H1 (cell line): ENCODE results near the gene LARP6. TPM values are rescaled to one million over a fixed set of nuclear protein-coding genes. Genes with fewer than 3 reads are reported as not detected.

Source experiments
- CTCF ChIA-PET: fragments of 300-600 bp; sonication (Branson Sonifier 250); formaldehyde crosslinking; loops from one replicate; lab custom pipeline; 2021; ENCODE audit not compliant: partially characterized antibody; lab: Charles Lee
- POLR2A ChIA-PET: fragments of 300-600 bp; sonication (Branson Sonifier 250); formaldehyde crosslinking; loops from one replicate; lab custom pipeline; 2021; ENCODE audit warnings: inconsistent platforms; ENCODE audit not compliant: partially characterized antibody; lab: Charles Lee
- DNase-seq, 2 experiments: peaks; one replicate each; pipeline versions ENCODE4 v3.0.0 to v3.0.0-alpha.2; 2010 to 2022; ENCODE audit warnings: low spot score in 2 of 2, low read depth in 1 of 2, mixed read lengths in 1 of 2
- FAIRE-seq: peaks from 2 replicates; lab custom pipeline; 2011; peaks lifted over from hg19 to GRCh38; lab: Jason Lieb, UNC
- H2AFZ ChIP-seq: 2 replicates; pipeline ENCODE4 v1.8.1; 2012; ENCODE audit warnings: low read length, inconsistent platforms
- H2AK5ac ChIP-seq: 2 replicates; pipeline ENCODE4 v1.6.1; 2013; ENCODE audit warnings: low read depth, low read length
- H2BK120ac ChIP-seq: replicated peaks from 2 replicates; pipeline ENCODE3; 2013; ENCODE audit warnings: low read depth, low read length, inconsistent platforms
- H2BK12ac ChIP-seq: 2 replicates; pipeline ENCODE4 v1.6.1; 2013; ENCODE audit warnings: low read depth, low read length
- H2BK15ac ChIP-seq: 2 replicates; pipeline ENCODE4 v1.6.1; 2013; ENCODE audit warnings: low read length
- H2BK20ac ChIP-seq: 2 replicates; pipeline ENCODE4 v1.6.1; 2013; ENCODE audit warnings: low read length
- H2BK5ac ChIP-seq: 2 replicates; pipeline ENCODE4 v1.6.1; 2013; ENCODE audit warnings: low read depth, low read length
- H3K14ac ChIP-seq: 2 replicates; pipeline ENCODE4 v1.6.1; 2013; ENCODE audit warnings: inconsistent platforms; ENCODE audit not compliant: insufficient read length
- H3K18ac ChIP-seq: 2 replicates; pipeline ENCODE4 v1.6.1; 2013; ENCODE audit warnings: low read length; ENCODE audit errors: extremely low read depth
- H3K23ac ChIP-seq: 2 replicates; pipeline ENCODE4 v1.6.1; 2013; ENCODE audit warnings: inconsistent platforms; ENCODE audit not compliant: insufficient read length
- H3K23me2 ChIP-seq: 2 replicates; pipeline ENCODE4 v1.6.1; 2013; ENCODE audit warnings: low read depth, low read length
- H3K27ac ChIP-seq: 2 replicates; pipeline ENCODE4 v1.6.1; 2011; ENCODE audit warnings: low read depth, low read length, inconsistent platforms
- H3K27me3 ChIP-seq, 4 experiments: replicated peaks in 1 of 4; 1 replicate in 1 of 4; 2 replicates in 3 of 4; pipeline versions ENCODE4 v1.6.1 to v1.8.1; 2011 to 2013; ENCODE audit warnings: low read length in 3 of 4, mild to moderate bottlenecking in 3 of 4, inconsistent platforms in 2 of 4, mixed read lengths in 2 of 4, moderate library complexity in 1 of 4; ENCODE audit not compliant: control insufficient read depth in 3 of 4, insufficient read depth in 3 of 4; ENCODE audit errors: extremely low read depth in 1 of 4
- H3K36me3 ChIP-seq, 4 experiments: 2 replicates each; pipeline versions ENCODE4 v1.6.1 to v1.8.1; 2011 to 2013; ENCODE audit warnings: mild to moderate bottlenecking in 4 of 4, low read length in 3 of 4, moderate library complexity in 2 of 4, control low read depth in 1 of 4, inconsistent platforms in 1 of 4; ENCODE audit not compliant: insufficient read depth in 4 of 4, control insufficient read depth in 2 of 4
- H3K4ac ChIP-seq: replicated peaks from 2 replicates; pipeline ENCODE3; 2013; ENCODE audit warnings: low read length, low read depth, mixed read lengths, inconsistent platforms; ENCODE audit not compliant: insufficient read length
- H3K4me1 ChIP-seq, 4 experiments: replicated peaks in 1 of 4; 1 replicate in 1 of 4; 2 replicates in 3 of 4; pipeline versions ENCODE4 v1.6.1 to v1.8.1; 2011 to 2013; ENCODE audit warnings: low read length in 3 of 4, inconsistent platforms in 2 of 4, mixed read lengths in 1 of 4; ENCODE audit not compliant: insufficient read depth in 4 of 4, control insufficient read depth in 3 of 4
- H3K4me2 ChIP-seq, 2 experiments: 2 replicates each; pipeline versions ENCODE4 v1.6.1 to v1.8.1; 2011 to 2013; ENCODE audit warnings: low read depth in 2 of 2, low read length in 2 of 2, control low read depth in 1 of 2, inconsistent platforms in 1 of 2, mild to moderate bottlenecking in 1 of 2; ENCODE audit not compliant: insufficient read depth in 1 of 2
- H3K4me3 ChIP-seq, 4 experiments: fragments of 200-600, 300-600 bp in 1 of 4; sonication (generic), shearing (Covaris generic), sonication (Bioruptor Twin) in 1 of 4; 2 replicates each; pipeline versions ENCODE4 v1.5.1 to v1.8.1; 2011 to 2016; ENCODE audit warnings: low read length in 4 of 4, low read depth in 3 of 4, control low read depth in 2 of 4, inconsistent platforms in 2 of 4, mild to moderate bottlenecking in 2 of 4, mixed read lengths in 1 of 4, moderate library complexity in 1 of 4; ENCODE audit not compliant: insufficient read depth in 2 of 4; ENCODE audit errors: extremely low read depth in 1 of 4
- H3K56ac ChIP-seq: replicated peaks from 2 replicates; pipeline ENCODE3; 2013; ENCODE audit warnings: low read depth, mild to moderate bottlenecking, mixed read lengths, low read length, inconsistent platforms; ENCODE audit not compliant: insufficient read length
- H3K79me1 ChIP-seq: 2 replicates; pipeline ENCODE4 v1.6.1; 2013; ENCODE audit warnings: low read depth, low read length, control low read depth
- H3K79me2 ChIP-seq, 2 experiments: 2 replicates each; pipeline versions ENCODE4 v1.6.1 to v1.8.1; 2012 to 2013; ENCODE audit warnings: low read length in 2 of 2, mild to moderate bottlenecking in 2 of 2, inconsistent platforms in 1 of 2; ENCODE audit not compliant: insufficient read depth in 2 of 2, control insufficient read depth in 1 of 2
- H3K9ac ChIP-seq, 4 experiments: replicated peaks in 1 of 4; 1 replicate in 1 of 4; 2 replicates in 3 of 4; pipeline versions ENCODE4 v1.6.1 to v1.8.1; 2011 to 2013; ENCODE audit warnings: low read depth in 3 of 4, low read length in 3 of 4, control low read depth in 2 of 4, mild to moderate bottlenecking in 2 of 4, moderate library complexity in 2 of 4, inconsistent platforms in 1 of 4; ENCODE audit errors: extremely low read depth in 1 of 4
- H3K9me3 ChIP-seq, 2 experiments: 2 replicates each; pipeline versions ENCODE4 v1.6.1 to v1.8.1; 2012 to 2013; ENCODE audit warnings: mild to moderate bottlenecking in 2 of 2, moderate library complexity in 2 of 2, control low read depth in 1 of 2, inconsistent platforms in 1 of 2, low read depth in 1 of 2, low read length in 1 of 2, mixed read lengths in 1 of 2; ENCODE audit not compliant: insufficient read depth in 2 of 2
- H4K20me1 ChIP-seq, 2 experiments: replicated peaks in 1 of 2; 2 replicates each; pipeline versions ENCODE3 to v1.8.1; 2011 to 2013; ENCODE audit warnings: inconsistent platforms in 2 of 2, low read length in 2 of 2, mild to moderate bottlenecking in 1 of 2; ENCODE audit not compliant: insufficient read depth in 2 of 2, control insufficient read depth in 1 of 2
- H4K5ac ChIP-seq: 2 replicates; pipeline ENCODE4 v1.6.1; 2013; ENCODE audit warnings: low read length, low read depth, mixed read lengths, inconsistent platforms; ENCODE audit not compliant: insufficient read length
- H4K8ac ChIP-seq: 2 replicates; pipeline ENCODE4 v1.8.0; 2013; ENCODE audit warnings: mild to moderate bottlenecking, moderate library complexity, low read length, inconsistent platforms; ENCODE audit not compliant: insufficient read depth; ENCODE audit errors: extremely low read depth
- H4K91ac ChIP-seq: replicated peaks from 2 replicates; pipeline ENCODE3; 2013; ENCODE audit warnings: low read length, mixed read lengths, inconsistent platforms; ENCODE audit not compliant: insufficient read length
- BACH1 ChIP-seq: IDR thresholded peaks from 2 replicates; pipeline ENCODE4 v1.6.1; 2012; ENCODE audit warnings: low read length, improper control_type of control experiment
- EGR1 ChIP-seq: IDR thresholded peaks from 2 replicates; pipeline ENCODE4 v1.6.1; 2011; ENCODE audit warnings: low read depth, low read length, borderline replicate concordance
- JUN ChIP-seq: IDR thresholded peaks from 2 replicates; pipeline ENCODE4 v1.6.1; 2011; ENCODE audit warnings: low read depth, mild to moderate bottlenecking, improper control_type of control experiment, low read length
- WGBS, 2 experiments: shearing (Covaris generic) in 1 of 2; methylation state at CpG; one replicate each; pipeline versions ENCODE4 v1.1.6 to v1.1.7; 2013 to 2015; ENCODE audit warnings: low lambda C conversion rate in 2 of 2, mixed read lengths in 2 of 2, inconsistent platforms in 1 of 2, low coverage in 1 of 2, missing lambda C conversion rate in 1 of 2; ENCODE audit not compliant: insufficient replicate concordance in 2 of 2, insufficient coverage in 1 of 2, insufficient read length in 1 of 2; ENCODE audit errors: extremely low coverage in 1 of 2, missing lambda C conversion rate in 1 of 2; 5-methylcytosine and 5-hydroxymethylcytosine counted together
- polyA plus RNA-seq, 7 experiments: library from polyadenylated mRNA; depleted of rRNA in 3 of 7; stranded (reverse) in 5 of 7; unstranded in 2 of 7; fragments of >200 nt in 5 of 7; fragments of 200-250 nt in 2 of 7; gene quantifications; 1 replicate in 5 of 7; 2 replicates in 1 of 7; 4 replicates in 1 of 7; pipeline versions ENCODE4 v1.2.1 to v1.2.3, GENCODE V29; 2011 to 2013; ENCODE audit warnings: missing spikeins in 2 of 7, mixed read lengths in 2 of 7
- total RNA-seq: library from RNA; stranded (reverse); fragmentation: NEBNext Ultra II Directional; extraction: Animal tissue kit (Norgen Biotek cat#: 25700); gene quantifications from 2 replicates; pipeline ENCODE4 v1.2.1, GENCODE V29; 2021

The LARP6 gene
- total and polyA plus RNA-seq, 2 of the 8 experiments (the other 6 are each of a cell fraction or from before 2014, with no cell fraction given), result 21.0 to 24.7 TPM

DNA sequence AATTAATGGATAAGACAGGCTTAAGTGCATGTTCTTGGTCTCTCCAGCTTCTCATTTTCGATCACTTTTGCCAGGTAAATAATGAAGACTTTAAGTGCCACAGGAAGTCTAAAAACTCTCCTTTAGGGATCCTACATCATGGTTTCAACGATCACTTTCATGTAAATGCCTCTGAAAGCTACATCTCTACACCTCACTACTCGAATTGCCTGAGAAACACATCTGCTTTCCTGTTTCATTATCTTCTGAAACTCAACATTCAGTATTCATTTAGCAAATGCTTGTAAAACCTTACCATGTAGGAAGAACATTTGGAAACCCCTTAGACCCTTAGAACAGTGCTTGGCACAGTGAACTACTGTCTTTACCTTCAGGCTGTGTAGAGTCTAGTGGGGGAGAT lies 22.1 kb upstream of the LARP6 start:
- Histone ChIP-seq H3K9me3 (peaks cover 0 to 11% of the 10 kb centered on the region in 2 experiments; a peak in 1 of 4 replicates), H4K5ac (no peak overlapping the region), H3K79me2 (no peaks in the 10 kb centered on the region), H2BK20ac (no peak overlapping the region), H2AK5ac (no peak overlapping the region), H4K20me1 (no peaks in the 10 kb centered on the region), H3K4ac (no peak overlapping the region), H2AFZ (no peak overlapping the region), H3K4me1 (no peaks in the 10 kb centered on the region), H3K4me2 (no peak overlapping the region), H3K36me3 (no peaks in the 10 kb centered on the region; a peak in 1 of 8 replicates), H2BK15ac (no peak overlapping the region), H4K8ac (no peak overlapping the region), H3K14ac (no peak overlapping the region), H3K23ac (no peak overlapping the region), H3K27me3 (no peaks in the 10 kb centered on the region), H2BK120ac (no peak overlapping the region), H3K18ac (no peak overlapping the region), H4K91ac (no peak overlapping the region), H3K4me3 (no peak overlapping the region), H2BK5ac (no peak overlapping the region), H3K9ac (no peak overlapping the region), H2BK12ac (no peak overlapping the region), H3K79me1 (no peaks in the 10 kb centered on the region), H3K23me2 (no peaks in the 10 kb centered on the region), H3K27ac (no peak overlapping the region), H3K56ac (no peak overlapping the region)
- WGBS, 2 experiments, result 83% methylated on average over 3 of the region's 3 CpGs; no CpG with 5 or more reads in 1 of the 2 experiments
- no peak for FAIRE-seq
- ChIA-PET POLR2A (no interaction called here), CTCF (interaction anchor here (1.4 to 3.9 kb wide), 5 partner anchors 20 to 307 kb away, joined by 3 to 29 read pairs (median 5); no protein-coding TSS in a partner anchor)
- no peak for DNase-seq
- TF ChIP-seq BACH1 (no peak), JUN (no peak), EGR1 (no peak)
